HG02981 (cell line): ENCODE results near the gene PRUNE2.

Experiments used
- ATAC-seq: cut with Tn5 transposase; IDR thresholded peaks from one replicate; pipeline ENCODE4 v1.9.1; 2021; ENCODE audit warnings: mild to moderate bottlenecking, moderate library complexity; ENCODE audit not compliant: unreplicated experiment

Gene PRUNE2

DNA sequence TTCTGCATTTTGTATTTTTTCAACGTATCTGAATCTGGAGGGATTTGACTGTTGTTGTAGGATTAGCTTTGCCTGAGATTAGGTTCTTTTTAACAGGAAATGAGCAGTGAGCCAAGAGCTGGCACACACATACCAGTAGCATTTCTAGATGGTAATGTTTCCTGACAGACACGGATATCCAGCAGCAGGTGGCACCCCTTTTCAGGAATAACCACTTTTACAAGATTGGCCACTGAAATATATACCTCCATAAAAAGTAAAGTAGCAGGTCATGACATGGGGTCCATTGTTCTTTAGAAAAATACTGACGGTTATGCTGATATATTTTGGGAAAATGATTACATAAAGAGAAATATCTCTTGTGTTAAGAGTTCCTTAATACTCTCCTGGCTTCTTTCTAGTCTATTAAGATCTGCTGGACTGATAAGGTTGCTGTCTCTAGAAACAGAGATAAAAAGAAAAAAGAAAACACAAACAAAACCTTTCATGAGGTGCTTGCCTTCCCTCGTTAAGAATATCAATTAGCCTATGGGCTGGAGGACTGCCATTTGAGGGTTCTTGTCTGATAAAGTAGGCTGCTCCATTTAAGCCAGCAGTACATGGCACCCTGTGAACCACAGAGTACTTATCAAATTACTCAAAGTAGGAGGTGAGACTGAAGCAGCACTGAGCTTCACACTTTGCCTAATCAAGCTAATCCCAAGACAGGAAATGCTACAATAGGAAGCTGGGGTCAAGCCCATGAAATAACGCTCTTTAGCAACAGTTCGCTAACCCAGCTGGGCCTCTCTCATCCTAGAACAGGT is 243.2 kb downstream of the PRUNE2 start:
- ATAC-seq = no peak

- peak; percentile 84 for ATAC-seq
Observed at GRCh38 chr9:76658510-76659231, 247.2 kb downstream of the PRUNE2 start.

- ATAC-seq = no peak
Observed at GRCh38 chr9:76657265-76657664, 248.6 kb downstream of the PRUNE2 start.

DNA sequence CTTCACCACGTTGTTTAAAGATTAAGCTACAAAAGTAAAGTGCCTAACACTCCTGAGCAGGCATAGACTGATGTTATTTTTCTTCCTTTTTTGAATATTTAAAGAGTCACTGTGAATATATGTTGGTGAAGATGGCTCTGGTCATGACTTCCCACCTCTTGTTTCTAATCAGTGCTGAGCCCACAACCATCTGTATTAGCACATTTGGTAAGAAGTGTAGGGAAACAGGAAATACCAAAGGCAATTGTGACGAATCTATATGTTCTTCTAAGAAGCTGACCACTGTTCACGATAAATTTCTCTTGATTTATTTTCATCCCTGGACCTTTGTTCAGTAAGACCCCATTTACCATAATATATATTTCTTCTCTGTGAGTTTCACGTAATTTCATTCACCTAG is 249.9 kb downstream of the PRUNE2 start:
- no peak for ATAC-seq

DNA sequence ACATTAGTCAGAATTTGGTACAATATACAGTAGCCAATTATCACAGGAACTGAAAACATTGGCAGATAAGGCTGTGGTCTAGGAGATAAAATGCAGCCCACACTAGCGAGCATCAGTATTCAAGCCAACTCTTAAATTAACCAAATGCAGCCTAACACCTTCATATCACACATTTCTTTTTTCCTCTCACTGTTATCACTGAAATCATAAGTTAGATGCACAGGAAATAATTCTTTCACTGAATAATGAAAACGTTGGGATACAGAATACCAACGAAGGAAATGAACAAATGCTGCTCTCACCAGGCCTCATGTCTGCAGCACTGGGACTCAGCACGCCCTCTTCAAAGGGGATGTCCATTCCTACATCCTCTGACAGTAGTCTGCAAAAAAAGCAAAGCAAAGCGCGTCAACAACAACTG is 250.8 kb downstream of the PRUNE2 start:
- ATAC-seq = no peak

- no peak for ATAC-seq
Observed at GRCh38 chr9:76654575-76654974, 251.3 kb downstream of the PRUNE2 start.

GRCh38 chr9:76654051-76654461 is 251.9 kb downstream of the PRUNE2 start:
- ATAC-seq = no peak

GRCh38 chr9:76652894-76653293 is 253.0 kb downstream of the PRUNE2 start:
- ATAC-seq = no peak

DNA sequence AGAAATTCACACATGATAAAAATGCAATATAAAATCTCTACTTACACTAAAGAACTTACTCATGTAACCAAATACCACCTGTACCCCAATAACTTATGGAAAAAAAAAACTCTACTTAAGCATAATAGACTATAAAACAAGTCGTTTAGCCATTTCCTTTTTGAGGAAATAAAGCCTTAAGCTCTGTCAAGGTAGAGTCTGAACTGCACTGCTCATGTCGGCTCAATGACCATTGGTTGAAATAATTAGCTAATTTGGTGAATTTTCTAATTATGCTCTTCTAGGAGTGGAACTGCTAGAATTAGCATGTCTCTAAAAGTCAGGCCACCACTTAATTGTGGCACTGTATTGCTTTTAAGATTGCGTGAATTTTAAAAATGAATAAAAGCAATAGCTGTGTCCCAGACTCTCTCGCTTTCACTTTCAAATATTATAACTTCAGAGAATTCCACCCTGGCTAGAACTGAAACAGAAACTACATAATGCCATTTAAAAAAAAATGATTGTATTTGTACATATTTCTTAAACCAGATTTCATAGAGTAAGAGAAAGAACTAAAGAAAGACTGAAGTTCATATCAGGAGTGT is 254.7 kb downstream of the PRUNE2 start:
- peak; percentile 68 for ATAC-seq

- no peak for ATAC-seq
Observed at GRCh38 chr9:76650692-76651091, 255.2 kb downstream of the PRUNE2 start.

DNA sequence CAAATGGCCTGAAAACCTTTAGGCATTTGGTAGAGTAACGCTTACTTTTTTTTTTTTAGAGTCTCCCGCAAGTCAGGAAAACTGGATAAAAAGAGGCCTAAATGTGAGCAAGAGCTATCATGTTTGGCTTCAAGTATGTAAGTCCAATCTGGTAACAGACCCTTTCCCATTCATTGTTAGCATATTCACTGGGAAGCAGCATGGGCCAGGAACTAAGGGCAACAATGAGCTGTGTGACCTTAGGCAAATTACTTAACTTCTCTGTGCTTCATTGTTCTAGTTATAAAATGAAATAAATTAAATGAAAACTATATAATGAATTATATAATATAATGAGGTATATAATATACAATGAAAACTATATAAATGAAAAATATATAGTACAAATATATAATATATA is 256.0 kb downstream of the PRUNE2 start:
- no peak for ATAC-seq

DNA sequence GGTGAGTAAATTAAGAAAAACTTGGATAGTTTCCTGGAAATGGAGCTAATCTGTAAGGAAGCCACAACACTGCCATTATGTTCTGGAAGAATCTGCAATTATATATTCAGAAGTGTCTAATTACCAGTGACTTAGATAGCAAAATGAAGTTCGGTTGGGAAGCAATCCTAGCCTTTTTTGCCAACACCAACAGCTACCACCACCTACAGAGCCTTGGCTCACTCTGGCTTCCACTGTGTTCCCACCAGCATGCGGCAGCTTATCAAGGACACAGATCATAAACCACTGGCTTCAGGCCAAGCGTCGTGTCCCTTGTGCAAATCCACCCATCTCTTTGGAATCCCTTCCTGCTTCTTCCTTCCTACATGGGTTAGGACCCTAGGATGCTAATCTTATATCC is 259.7 kb downstream of the PRUNE2 start:
- ATAC-seq = no peak

GRCh38 chr9:76644647-76645250 is 261.2 kb downstream of the PRUNE2 start:
- no peak for ATAC-seq

DNA sequence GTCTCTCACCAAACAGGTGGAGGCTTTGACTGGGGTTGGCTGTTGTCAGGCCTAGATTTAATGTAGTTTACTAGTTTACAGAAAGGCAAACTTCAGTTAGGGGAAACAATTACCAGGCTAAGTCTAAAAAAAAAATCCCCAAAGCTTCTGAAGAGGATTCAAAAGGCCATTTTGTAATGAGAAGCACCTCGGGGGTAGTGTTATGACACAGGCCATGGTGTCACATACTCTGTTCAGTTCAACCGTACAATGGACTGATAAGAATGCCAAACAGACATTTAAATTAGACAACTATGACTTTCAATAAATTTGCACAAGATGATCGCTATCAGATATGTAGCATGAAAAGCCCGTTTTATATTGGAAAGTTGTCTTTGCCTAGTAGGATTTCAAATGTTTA is 261.7 kb downstream of the PRUNE2 start:
- no peak for ATAC-seq

DNA sequence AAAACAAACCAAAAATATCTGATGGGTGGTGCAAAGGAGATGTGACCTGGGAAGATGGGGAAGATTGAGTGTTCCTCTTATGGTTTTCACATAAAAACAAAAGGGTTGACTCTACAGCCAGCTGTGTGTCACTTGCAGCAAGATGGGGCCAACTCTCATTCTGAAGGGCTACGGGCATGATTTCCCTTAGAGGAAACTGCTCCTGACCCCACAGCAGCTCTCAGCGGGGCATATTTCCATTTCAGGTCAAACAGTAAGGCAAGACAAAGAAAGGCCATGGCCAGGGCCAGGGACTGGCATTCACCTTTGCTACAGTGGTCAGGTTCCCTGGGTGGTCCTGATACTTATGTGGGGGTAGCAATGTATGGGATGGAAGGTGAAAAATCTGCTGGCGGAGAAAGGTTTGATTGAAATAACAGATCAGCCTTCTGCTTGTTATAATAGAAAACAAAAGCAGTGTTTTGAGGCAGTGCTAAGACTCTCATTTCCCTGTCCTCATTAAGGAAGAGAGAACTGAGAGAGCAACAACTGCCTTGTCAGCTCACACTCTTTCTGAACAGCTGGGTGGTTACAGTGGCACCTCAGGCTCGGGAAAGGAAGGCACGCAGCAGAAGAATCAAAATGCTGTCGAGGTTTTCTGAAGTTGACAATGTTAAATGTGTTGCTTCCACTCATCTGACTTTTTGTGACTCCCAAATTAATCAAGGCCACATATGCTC is 262.4 kb downstream of the PRUNE2 start:
- peak; percentile 86 for ATAC-seq

- ATAC-seq = no peak
Observed at GRCh38 chr9:76642701-76643209, 263.2 kb downstream of the PRUNE2 start.

GRCh38 chr9:76642074-76642473 is 263.8 kb downstream of the PRUNE2 start:
- ATAC-seq = no peak

DNA sequence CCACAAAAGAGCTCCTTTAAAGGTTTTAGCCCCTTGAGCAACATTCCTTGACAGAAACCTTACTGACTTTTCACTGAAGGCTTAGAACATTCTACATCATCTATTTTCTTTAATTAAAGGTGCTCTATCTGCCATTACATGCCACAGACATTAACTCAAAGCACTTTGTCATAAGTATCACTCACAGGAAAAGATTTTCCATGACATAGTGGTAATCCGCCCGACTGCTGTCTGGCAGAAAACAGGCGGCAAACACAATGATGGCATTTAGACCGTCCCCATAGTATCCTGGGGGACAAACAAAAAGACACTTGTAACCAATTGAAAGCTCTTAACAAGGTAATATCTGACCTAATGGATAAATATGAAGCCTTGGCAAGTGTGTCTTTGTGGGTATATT is 267.9 kb downstream of the PRUNE2 start:
- no peak for ATAC-seq

- no peak for ATAC-seq
Observed at GRCh38 chr9:76637416-76637815, 268.5 kb downstream of the PRUNE2 start.

DNA sequence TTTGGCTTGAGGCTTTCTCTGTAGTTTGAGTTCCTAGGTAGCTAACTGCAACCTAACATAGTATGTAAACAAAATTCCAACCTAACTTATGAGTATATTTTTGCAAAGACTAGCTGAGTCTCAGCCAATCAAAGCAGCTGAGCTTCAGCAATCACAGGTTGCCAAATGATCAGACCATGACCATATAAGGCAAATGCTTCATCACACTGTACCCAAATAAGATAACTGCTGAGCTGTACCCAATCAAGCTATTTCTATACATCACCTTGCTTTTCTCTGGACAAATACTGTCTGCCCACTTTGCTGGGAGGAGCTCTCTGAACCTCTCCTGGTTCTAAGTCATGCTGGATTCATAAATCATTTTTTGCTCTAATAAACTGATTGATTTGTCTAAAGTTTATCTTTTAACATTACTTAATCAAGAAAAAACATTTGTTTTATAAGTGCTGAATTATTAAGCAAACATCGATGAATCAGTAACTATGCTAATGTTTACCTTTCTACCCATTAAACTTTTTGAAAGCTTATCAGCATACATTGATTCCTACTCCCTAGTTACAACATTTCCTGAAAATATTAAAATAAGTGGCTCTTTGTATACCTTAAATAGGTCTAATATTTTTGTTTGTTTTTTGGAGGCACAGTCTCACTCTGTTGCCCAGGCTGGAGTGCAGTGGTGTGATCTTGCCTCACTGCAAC is 271.4 kb downstream of the PRUNE2 start:
- ATAC-seq = no peak
